Kidney epithelial cell (primary cell): Measurements from ENCODE around the gene CCL26. TPM values are rescaled to one million over a fixed set of nuclear protein-coding genes. Genes with fewer than 3 reads are reported as not detected.
"Not testable (repeated sequence)": the region's sequence is repeated elsewhere in the genome, so short reads cannot be mapped to it uniquely, and the experiment has no call there.

Source experiments
- DNase-seq: peaks from one replicate; pipeline ENCODE4 v3.0.0-alpha.2; 2010; ENCODE audit warnings: low read depth
- H3K27me3 ChIP-seq: 2 replicates; pipeline ENCODE4 v1.6.0; 2011; ENCODE audit warnings: low read length; ENCODE audit not compliant: control insufficient read depth, insufficient read depth
- H3K36me3 ChIP-seq: 2 replicates; pipeline ENCODE4 v1.5.1; 2011; ENCODE audit warnings: low read length; ENCODE audit not compliant: control insufficient read depth, insufficient read depth
- H3K4me3 ChIP-seq: 2 replicates; pipeline ENCODE4 v1.5.1; 2011; ENCODE audit warnings: low read depth, mild to moderate bottlenecking, control low read depth, low read length
- total RNA-seq: library from RNA; depleted of rRNA; stranded (reverse); fragments of >200 nt; gene quantifications from 2 replicates; pipeline ENCODE4 v1.2.3, GENCODE V29; 2015
- TF ChIP-seq, protein P1 (sequence below): IDR thresholded peaks from 2 replicates; pipeline ENCODE4 v1.5.1; 2011; ENCODE audit warnings: mild to moderate bottlenecking, moderate library complexity, low read length, control low read depth, inconsistent platforms; ENCODE audit not compliant: insufficient read depth, poor library complexity, severe bottlenecking

CCL26 gene
- total RNA-seq, 1 donor from 2014 or later = not detected

DNA sequence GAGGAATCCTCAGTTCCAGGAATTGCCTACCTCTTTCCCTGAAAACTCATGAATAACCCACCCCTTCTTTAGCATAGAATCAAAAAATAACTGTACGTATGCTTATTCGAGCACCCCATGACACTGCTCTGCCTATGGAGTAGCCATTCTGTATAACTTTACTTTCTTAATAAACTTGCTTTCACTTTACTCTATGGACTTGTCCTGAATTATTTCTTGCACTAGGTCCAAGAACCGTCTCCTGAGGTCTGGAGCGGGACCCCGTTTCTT is 30.5 kb upstream of the CCL26 start:
- no peak for DNase-seq
- TF ChIP-seq, protein P1, sequence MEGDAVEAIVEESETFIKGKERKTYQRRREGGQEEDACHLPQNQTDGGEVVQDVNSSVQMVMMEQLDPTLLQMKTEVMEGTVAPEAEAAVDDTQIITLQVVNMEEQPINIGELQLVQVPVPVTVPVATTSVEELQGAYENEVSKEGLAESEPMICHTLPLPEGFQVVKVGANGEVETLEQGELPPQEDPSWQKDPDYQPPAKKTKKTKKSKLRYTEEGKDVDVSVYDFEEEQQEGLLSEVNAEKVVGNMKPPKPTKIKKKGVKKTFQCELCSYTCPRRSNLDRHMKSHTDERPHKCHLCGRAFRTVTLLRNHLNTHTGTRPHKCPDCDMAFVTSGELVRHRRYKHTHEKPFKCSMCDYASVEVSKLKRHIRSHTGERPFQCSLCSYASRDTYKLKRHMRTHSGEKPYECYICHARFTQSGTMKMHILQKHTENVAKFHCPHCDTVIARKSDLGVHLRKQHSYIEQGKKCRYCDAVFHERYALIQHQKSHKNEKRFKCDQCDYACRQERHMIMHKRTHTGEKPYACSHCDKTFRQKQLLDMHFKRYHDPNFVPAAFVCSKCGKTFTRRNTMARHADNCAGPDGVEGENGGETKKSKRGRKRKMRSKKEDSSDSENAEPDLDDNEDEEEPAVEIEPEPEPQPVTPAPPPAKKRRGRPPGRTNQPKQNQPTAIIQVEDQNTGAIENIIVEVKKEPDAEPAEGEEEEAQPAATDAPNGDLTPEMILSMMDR = no peak
- Histone ChIP-seq H3K4me3 (no peak overlapping the region), H3K27me3 (no peaks in the 10 kb centered on the region), H3K36me3 (no peaks in the 10 kb centered on the region)

DNA sequence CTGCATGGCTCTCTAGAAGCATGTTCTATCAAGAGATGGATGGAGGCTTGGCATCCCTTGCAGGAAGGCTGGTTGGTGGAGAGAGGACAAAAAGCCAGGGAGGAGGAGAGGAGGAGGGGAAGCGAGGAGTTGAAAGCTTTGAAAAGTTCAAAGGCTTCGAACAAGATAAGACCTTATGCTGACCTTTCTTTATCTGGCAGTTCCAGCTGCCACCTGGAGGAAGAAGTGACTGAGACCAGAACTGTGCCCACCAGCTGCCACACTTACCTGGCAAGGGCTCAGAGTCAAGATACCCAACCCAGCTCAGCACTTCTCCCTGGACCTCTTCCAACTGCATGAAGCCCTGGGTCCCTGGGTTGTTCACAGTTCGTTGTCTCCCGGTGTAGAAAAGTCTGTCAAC is 26.8 kb upstream of the CCL26 start:
- Histone ChIP-seq H3K27me3 (no peaks in the 10 kb centered on the region), H3K4me3 (no peak overlapping the region), H3K36me3 (no peaks in the 10 kb centered on the region)
- no peak for DNase-seq
- TF ChIP-seq, protein P1 = no peak

DNA sequence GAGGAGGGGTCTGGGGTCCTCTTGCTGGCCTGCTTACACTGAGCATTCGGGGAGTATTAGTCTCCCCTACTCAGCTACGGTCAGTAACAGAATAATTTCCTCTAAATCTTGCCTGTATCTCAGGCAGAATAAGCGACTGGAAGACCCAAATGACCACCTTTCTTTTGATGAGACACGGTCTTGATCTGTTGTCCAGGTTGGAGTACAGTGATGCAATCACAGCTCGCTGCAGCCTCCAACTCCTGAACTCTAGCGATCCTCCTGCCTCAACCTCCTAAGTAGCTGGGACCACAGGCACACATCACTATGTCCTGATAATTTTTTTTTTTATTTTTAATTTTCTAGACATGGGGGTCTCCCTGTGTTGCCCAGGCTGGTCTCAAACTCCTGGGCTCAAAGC is 24.4 kb upstream of the CCL26 start:
- TF ChIP-seq, protein P1 = no peak
- Histone ChIP-seq H3K36me3 (no peaks in the 10 kb centered on the region), H3K27me3 (no peaks in the 10 kb centered on the region), H3K4me3 (no peak overlapping the region)
- DNase-seq = no peak

DNA sequence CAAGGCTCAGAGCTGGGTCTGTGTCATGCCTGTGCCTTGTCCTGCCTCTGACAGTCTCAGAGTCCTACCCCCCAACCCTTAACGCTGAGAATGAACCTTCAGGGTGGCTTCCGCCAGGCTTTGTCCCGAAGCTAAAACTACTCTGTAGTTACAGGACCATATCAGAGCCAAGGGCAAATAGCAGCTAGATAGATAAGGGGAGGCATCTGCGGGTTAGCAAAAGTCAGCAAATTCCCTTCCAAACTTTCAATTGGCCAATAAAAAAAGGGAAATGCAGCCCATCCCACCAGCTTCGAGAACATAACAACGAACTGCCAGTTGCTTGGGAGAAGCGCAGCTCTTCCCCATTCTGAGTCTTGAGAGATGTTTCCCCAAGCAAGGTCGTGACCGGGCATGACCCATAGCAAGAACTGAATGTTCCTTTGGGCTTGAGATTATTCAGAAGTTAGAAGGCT is 23.8 kb upstream of the CCL26 start:
- TF ChIP-seq, protein P1 = no peak
- H3K27me3 ChIP-seq = no peaks in the 10 kb centered on the region
- no peaks in the 10 kb centered on the region for H3K36me3 ChIP-seq
- DNase-seq = no peak
- no peak overlapping the region for H3K4me3 ChIP-seq

DNA sequence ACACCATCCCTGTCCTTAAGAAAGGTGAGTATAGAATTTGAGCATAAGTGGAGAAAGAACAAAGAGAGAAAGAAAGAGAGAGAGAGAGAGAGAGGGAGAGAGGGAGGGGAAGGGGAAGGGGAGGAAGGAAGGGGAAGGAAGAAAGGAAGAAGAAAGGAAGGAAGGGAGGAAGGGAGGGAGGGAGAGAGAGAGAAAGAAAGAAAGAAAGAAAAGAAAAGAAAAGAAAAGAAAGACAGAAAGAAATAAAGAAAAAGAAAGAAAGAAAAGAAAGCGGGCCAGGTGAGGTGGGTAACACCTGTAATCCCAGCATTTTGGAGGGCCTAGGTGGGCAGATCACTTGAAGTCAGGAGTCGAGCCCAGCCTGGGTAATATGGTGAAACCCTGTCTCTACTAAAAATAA is 21.7 kb upstream of the CCL26 start:
- TF ChIP-seq, protein P1 = no peak
- Histone ChIP-seq H3K36me3 (no peaks in the 10 kb centered on the region), H3K27me3 (no peaks in the 10 kb centered on the region), H3K4me3 (no peak overlapping the region)
- no peak for DNase-seq

DNA sequence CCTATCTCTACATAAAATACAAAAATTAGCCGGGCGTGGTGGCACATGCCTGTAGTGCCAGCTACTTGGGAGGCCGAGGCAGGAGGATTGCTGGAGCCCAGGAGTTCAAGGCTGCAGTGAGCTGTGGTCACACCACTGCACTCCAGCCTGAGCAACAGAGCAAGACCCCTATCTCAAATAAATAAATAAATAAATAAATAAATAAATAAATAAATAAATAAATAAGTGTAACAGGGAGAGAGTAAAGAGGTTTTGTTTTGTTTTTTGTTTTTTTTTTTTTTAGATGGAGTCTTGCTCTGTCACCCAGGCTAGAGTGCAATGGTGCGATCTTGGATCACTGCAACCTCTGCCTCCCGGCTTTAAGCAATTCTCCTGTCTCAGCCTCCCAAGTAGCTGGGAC is 20.6 kb upstream of the CCL26 start:
- not testable (repeated sequence) for H3K27me3 ChIP-seq, DNase-seq, H3K36me3 ChIP-seq, H3K4me3 ChIP-seq
